HepG2 (cell line): ENCODE results near the gene SELENOI. TPM values are rescaled to one million over a fixed set of nuclear protein-coding genes. Genes with fewer than 3 reads are reported as not detected.

Experiments used
- ATAC-seq: fragments of 200-7000 bp; cut with Tn5 transposase; 3 replicates; pipeline ENCODE4 v1.9.1; 2020; ENCODE audit warnings: mild to moderate bottlenecking, moderate library complexity
- BruUV-seq: library from RNA; stranded (reverse); fragments of 400-500 nt; replicated peaks from 2 replicates; lab custom pipeline; 2021; lab: Mats Ljungman, UMichigan
- CTCF ChIA-PET: fragments of 300-600 bp; formaldehyde crosslinking; extraction: SDS; loops from one replicate; lab custom pipeline; 2021; ENCODE audit warnings: low total read pairs, inconsistent platforms, low intra/inter-chr PET ratio; lab: Yijun Ruan, JAX
- POLR2A ChIA-PET: fragments of 350-600 bp; sonication (Branson Sonifier 250); formaldehyde crosslinking; loops from one replicate; lab custom pipeline; 2020; ENCODE audit warnings: antibody characterized with exemption, inconsistent platforms; lab: Yijun Ruan, JAX
- DNase-seq: peaks from one replicate; pipeline ENCODE4 v3.0.0-alpha.2; 2015; ENCODE audit warnings: low spot score
- FAIRE-seq: peaks from 3 replicates; lab custom pipeline; 2011; peaks lifted over from hg19 to GRCh38; lab: Jason Lieb, UNC
- H2AFZ ChIP-seq: one replicate; pipeline ENCODE4 v1.6.1; 2011; ENCODE audit warnings: low read length, inconsistent platforms
- H3K27ac ChIP-seq: fragments of 300-600 bp; 3 replicates; pipeline ENCODE4 v1.8.0; 2011; ENCODE audit warnings: mixed run types, mild to moderate bottlenecking, mixed read lengths, low read length, inconsistent platforms; ENCODE audit not compliant: insufficient read depth; ENCODE audit errors: extremely low read length
- H3K27me3 ChIP-seq, 2 experiments: fragments of 200-600 bp in 1 of 2; 2 replicates in 1 of 2; 3 replicates in 1 of 2; pipeline versions ENCODE4 v1.6.0 to v1.8.0; 2011; ENCODE audit warnings: low read length in 2 of 2, mild to moderate bottlenecking in 2 of 2, moderate library complexity in 2 of 2, inconsistent platforms in 1 of 2; ENCODE audit not compliant: insufficient read depth in 2 of 2, control insufficient read depth in 1 of 2
- H3K36me3 ChIP-seq, 2 experiments: fragments of 200-600 bp in 1 of 2; replicated peaks in 1 of 2; 2 replicates in 1 of 2; 3 replicates in 1 of 2; pipeline versions ENCODE4 v1.5.1 to v1.8.0; 2011; ENCODE audit warnings: low read length in 2 of 2, inconsistent platforms in 1 of 2; ENCODE audit not compliant: insufficient read depth in 2 of 2, control insufficient read depth in 1 of 2
- H3K4me1 ChIP-seq: 2 replicates; pipeline ENCODE4 v1.5.1; 2012; ENCODE audit warnings: low read length, inconsistent platforms; ENCODE audit not compliant: insufficient read depth
- H3K4me2 ChIP-seq: 2 replicates; pipeline ENCODE4 v1.6.0; 2011; ENCODE audit warnings: low read depth, low read length, inconsistent platforms
- H3K4me3 ChIP-seq, 3 experiments: fragments of 200-600 bp in 1 of 3; sonication (generic), shearing (Covaris generic) in 1 of 3; replicated peaks in 1 of 3; 2 replicates each; pipeline ENCODE4 v1.5.1; 2011 to 2016; ENCODE audit warnings: low read length in 3 of 3, inconsistent platforms in 2 of 3, low read depth in 2 of 3, mild to moderate bottlenecking in 2 of 3, control low read depth in 1 of 3, mixed read lengths in 1 of 3; ENCODE audit not compliant: insufficient read depth in 1 of 3
- H3K79me2 ChIP-seq: one replicate; pipeline ENCODE4 v1.6.1; 2011; ENCODE audit warnings: low read length, inconsistent platforms; ENCODE audit not compliant: insufficient read depth
- H3K9ac ChIP-seq: 2 replicates; pipeline ENCODE4 v1.6.0; 2011; ENCODE audit warnings: mild to moderate bottlenecking, low read depth, low read length, inconsistent platforms; ENCODE audit not compliant: insufficient read depth
- H3K9me3 ChIP-seq: 2 replicates; pipeline ENCODE4 v1.5.1; 2012; ENCODE audit warnings: mild to moderate bottlenecking, low read length
- H4K20me1 ChIP-seq: 2 replicates; pipeline ENCODE4 v1.6.0; 2011; ENCODE audit warnings: inconsistent platforms, mild to moderate bottlenecking, low read length, moderate library complexity; ENCODE audit not compliant: insufficient read depth
- ELK4 ChIP-seq: sonication (generic); formaldehyde crosslinking; IDR thresholded peaks from 2 replicates; pipeline ENCODE4 v1.9.0; 2021; ENCODE audit warnings: missing genetic modification reagents, borderline replicate concordance
- FOXK1 ChIP-seq: sonication (generic); formaldehyde crosslinking; IDR thresholded peaks from 2 replicates; pipeline ENCODE4 v1.4.0; 2020; ENCODE audit warnings: low read depth, missing genetic modification reagents, borderline replicate concordance
- IKZF1 ChIP-seq: fragments of 450-650 bp; IDR thresholded peaks from 2 replicates; pipeline ENCODE4 v1.7.1; 2016
- PTBP1 ChIP-seq: fragments of 200-400 bp; formaldehyde crosslinking; IDR thresholded peaks from 2 replicates; pipeline ENCODE4 v1.6.1; 2018; ENCODE audit warnings: low read length, low read depth; ENCODE audit not compliant: poor library complexity, severe bottlenecking
- RFX3 ChIP-seq: IDR thresholded peaks from 2 replicates; pipeline ENCODE4 v1.6.1; 2016; ENCODE audit warnings: missing biosample characterization, missing genetic modification reagents
- ZBTB20 ChIP-seq: sonication (generic); formaldehyde crosslinking; IDR thresholded peaks from 2 replicates; pipeline ENCODE4 v1.8.1; 2023; ENCODE audit warnings: missing genetic modification reagents, low read depth, mild to moderate bottlenecking, borderline replicate concordance
- ZNF430 ChIP-seq: sonication (generic); formaldehyde crosslinking; IDR thresholded peaks from 2 replicates; pipeline ENCODE4 v1.9.0; 2021; ENCODE audit warnings: mild to moderate bottlenecking, missing genetic modification reagents
- ZNF552 ChIP-seq: sonication (generic); formaldehyde crosslinking; IDR thresholded peaks from 2 replicates; pipeline ENCODE4 v1.9.0; 2022; ENCODE audit warnings: missing genetic modification reagents, mild to moderate bottlenecking, borderline replicate concordance
- ZNF788 ChIP-seq: sonication (generic); formaldehyde crosslinking; IDR thresholded peaks from 2 replicates; pipeline ENCODE4 v1.5.0; 2020; ENCODE audit warnings: mild to moderate bottlenecking, missing genetic modification reagents, borderline replicate concordance
- WGBS: methylation state at CpG from one replicate; pipeline ENCODE4 v1.1.6; 2017; ENCODE audit warnings: low lambda C conversion rate; 5-methylcytosine and 5-hydroxymethylcytosine counted together
- in situ Hi-C: cut with HindIII; loops from 2 replicates; pipeline ENCODE4 v1.10.0; 2017; ENCODE audit warnings: low pct_unique_long_range_greater_than_20kb; ENCODE audit not compliant: extremely low pct_ligation_motif_present
- intact Hi-C: fragments of 100-400 bp; cut with micrococcal nuclease; formaldehyde crosslinking; loops from one replicate; pipeline ENCODE4 v1.10.0; 2022; ENCODE audit not compliant: unreplicated experiment
- polyA plus RNA-seq, 8 experiments: library from polyadenylated mRNA; depleted of rRNA in 3 of 8; stranded (reverse) in 7 of 8; unstranded in 1 of 8; fragments of >200 nt; fragmentation: Illumina TruSeq in 4 of 8; extraction: Trizol in 4 of 8; gene quantifications; 2 replicates each; pipeline versions ENCODE4 v1.2.1 to v1.2.3, GENCODE V29; 2011 to 2016; ENCODE audit warnings: low read depth in 4 of 8, missing spikeins in 1 of 8, mixed read lengths in 1 of 8; ENCODE audit not compliant: insufficient read depth in 1 of 8
- total RNA-seq, 5 experiments: library from RNA; depleted of rRNA; stranded (reverse); fragments of >200 nt; fragmentation: Illumina TruSeq; extraction: Trizol; gene quantifications; 2 replicates each; pipeline ENCODE4 v1.2.3, GENCODE V29; 2016; ENCODE audit warnings: low read depth in 1 of 5
- TF ChIP-seq, protein P1 (sequence below): sonication (generic); formaldehyde crosslinking; IDR thresholded peaks from 2 replicates; pipeline ENCODE4 v1.5.0; 2020; ENCODE audit warnings: mild to moderate bottlenecking, missing genetic modification reagents, borderline replicate concordance
- TF ChIP-seq, protein P2 (sequence below), 2 experiments: fragments of 450-650 bp in 1 of 2; sonication (generic) in 1 of 2; formaldehyde crosslinking; IDR thresholded peaks; 2 replicates each; pipeline versions ENCODE4 v1.5.0 to v1.8.0; 2020 to 2022; ENCODE audit warnings: mild to moderate bottlenecking in 1 of 2, missing genetic modification reagents in 1 of 2

SELENOI gene
- total and polyA plus RNA-seq, 2 of the 13 experiments (the other 11 are each of a cell fraction or from before 2014, with no cell fraction given), result 27.7 to 60.3 TPM

DNA sequence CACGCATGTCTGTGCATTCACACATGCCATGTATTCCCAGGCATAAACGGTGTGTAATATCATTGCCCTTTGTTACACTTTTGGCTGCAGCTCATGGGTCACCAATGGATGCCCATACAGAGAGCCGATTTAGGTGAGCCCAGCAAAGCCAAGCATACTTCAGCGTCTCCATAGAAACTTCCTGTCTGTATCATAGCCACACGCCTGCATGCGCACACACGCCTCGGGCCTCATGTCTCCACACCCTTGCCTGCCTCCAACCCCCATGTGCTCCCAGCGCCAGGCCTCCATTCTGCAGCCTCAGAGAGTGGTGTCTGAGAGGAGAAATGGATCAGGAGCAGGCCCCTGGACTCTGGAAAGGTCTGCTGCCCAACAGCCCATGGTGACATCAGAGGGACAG lies 33.5 kb upstream of the SELENOI start:
- Histone ChIP-seq H3K79me2 (no peaks in the 10 kb centered on the region), H3K27me3 (peaks cover 12 to 73% of the 10 kb centered on the region in 2 experiments; a peak in 4 of 5 replicates), H3K27ac (no peak overlapping the region), H3K4me3 (no peak overlapping the region), H2AFZ (no peak overlapping the region), H3K4me1 (no peaks in the 10 kb centered on the region), H3K9ac (no peak overlapping the region), H3K36me3 (no peaks in the 10 kb centered on the region), H3K4me2 (no peak overlapping the region), H3K9me3 (no peaks in the 10 kb centered on the region), H4K20me1 (no peaks in the 10 kb centered on the region)
- TF ChIP-seq IKZF1 (no peak), ZBTB20 (CRISPR knock-in tag) (no peak), RFX3 (CRISPR knock-in tag) (no peak), ELK4 (no peak), ZNF430 (CRISPR knock-in tag) (no peak), ZNF552 (CRISPR knock-in tag) (no peak), FOXK1 (no peak), PTBP1 (no peak), ZNF788 (CRISPR knock-in tag) (no peak)
- TF ChIP-seq, protein P1, sequence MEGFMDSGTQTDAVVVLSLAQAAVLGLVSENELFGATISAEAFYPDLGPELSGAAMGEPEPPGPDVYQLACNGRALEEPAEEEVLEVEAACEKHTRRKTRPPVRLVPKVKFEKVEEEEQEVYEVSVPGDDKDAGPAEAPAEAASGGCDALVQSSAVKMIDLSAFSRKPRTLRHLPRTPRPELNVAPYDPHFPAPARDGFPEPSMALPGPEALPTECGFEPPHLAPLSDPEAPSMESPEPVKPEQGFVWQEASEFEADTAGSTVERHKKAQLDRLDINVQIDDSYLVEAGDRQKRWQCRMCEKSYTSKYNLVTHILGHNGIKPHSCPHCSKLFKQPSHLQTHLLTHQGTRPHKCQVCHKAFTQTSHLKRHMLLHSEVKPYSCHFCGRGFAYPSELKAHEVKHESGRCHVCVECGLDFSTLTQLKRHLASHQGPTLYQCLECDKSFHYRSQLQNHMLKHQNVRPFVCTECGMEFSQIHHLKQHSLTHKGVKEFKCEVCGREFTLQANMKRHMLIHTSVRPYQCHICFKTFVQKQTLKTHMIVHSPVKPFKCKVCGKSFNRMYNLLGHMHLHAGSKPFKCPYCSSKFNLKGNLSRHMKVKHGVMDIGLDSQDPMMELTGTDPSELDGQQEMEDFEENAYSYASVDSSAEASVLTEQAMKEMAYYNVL (CRISPR knock-in tag), result no peak
- TF ChIP-seq, protein P2, sequence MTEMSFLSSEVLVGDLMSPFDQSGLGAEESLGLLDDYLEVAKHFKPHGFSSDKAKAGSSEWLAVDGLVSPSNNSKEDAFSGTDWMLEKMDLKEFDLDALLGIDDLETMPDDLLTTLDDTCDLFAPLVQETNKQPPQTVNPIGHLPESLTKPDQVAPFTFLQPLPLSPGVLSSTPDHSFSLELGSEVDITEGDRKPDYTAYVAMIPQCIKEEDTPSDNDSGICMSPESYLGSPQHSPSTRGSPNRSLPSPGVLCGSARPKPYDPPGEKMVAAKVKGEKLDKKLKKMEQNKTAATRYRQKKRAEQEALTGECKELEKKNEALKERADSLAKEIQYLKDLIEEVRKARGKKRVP (CRISPR knock-in tag; IDR thresholded peaks at IDR 0.05), result no peak
- ChIA-PET POLR2A (no interaction called here), CTCF (no interaction called here)
- BruUV-seq, result no TSS peak
- in situ Hi-C loops, result no loop called here
- DNase-seq (no peak), ATAC-seq (no peak), FAIRE-seq (no peak)
- intact Hi-C loops, result no loop called here
- WGBS, result 50% methylated on average over 9 of the region's 9 CpGs
